ENCODE results near the gene LPAR1. TPM values are rescaled to one million over a fixed set of nuclear protein-coding genes. Genes with fewer than 3 reads are reported as not detected.

The LPAR1 gene
- total and polyA plus RNA-seq, 2 of the 8 experiments (the other 6 are each of a cell fraction or from before 2014, with no cell fraction given) = 3.4 to 5.1 TPM

- TF ChIP-seq CHD7 (IDR thresholded peaks at IDR 0.05; ENCODE audit: insufficient replicate concordance, low read length) (no peak), SAP30 (IDR thresholded peaks at IDR 0.05; ENCODE audit: insufficient read depth, insufficient replicate concordance, low read length) (no peak), SIN3A (conservative IDR thresholded peaks at IDR 0.05 in 1 of 2, IDR thresholded peaks at IDR 0.05 in 1 of 2; ENCODE audit: low read depth in 1 of 2, low read length in 2 of 2) (no peak), JUND (IDR thresholded peaks at IDR 0.05; ENCODE audit: low read length) (no peak), ATF2 (IDR thresholded peaks at IDR 0.05; ENCODE audit: low read length) (no peak), GABPA (IDR thresholded peaks at IDR 0.05; ENCODE audit: borderline replicate concordance, insufficient read depth, low read length) (no peak), TAF1 (IDR thresholded peaks at IDR 0.05; ENCODE audit: low read depth, low read length) (no peak), FOSL1 (IDR thresholded peaks at IDR 0.05; ENCODE audit: insufficient read depth, low read depth, low read length) (no peak)
Measured at GRCh38 chr9:111065414-111065813, 27.1 kb upstream of the LPAR1 start (continued).
